HepG2 (cell line): Measurements from ENCODE around the gene LSMEM2. TPM values are rescaled to one million over a fixed set of nuclear protein-coding genes. Genes with fewer than 3 reads are reported as not detected.

Source experiments
- ATF1 ChIP-seq: IDR thresholded peaks from 2 replicates; pipeline ENCODE4 v1.6.1; 2016; ENCODE audit warnings: mild to moderate bottlenecking, control low read depth
- ATF3 ChIP-seq: sonication (generic); formaldehyde crosslinking; IDR thresholded peaks from 2 replicates; pipeline ENCODE4 v1.4.0; 2020; ENCODE audit warnings: missing genetic modification reagents
- CBFB ChIP-seq: sonication (generic); formaldehyde crosslinking; IDR thresholded peaks from 2 replicates; pipeline ENCODE4 v1.4.0; 2020; ENCODE audit warnings: missing genetic modification reagents
- ETV5 ChIP-seq: IDR thresholded peaks from 2 replicates; pipeline ENCODE4 v1.6.1; 2018; ENCODE audit warnings: missing biosample characterization, missing genetic modification reagents, inconsistent platforms, borderline replicate concordance
- FIP1L1 ChIP-seq: fragments of 200-400 bp; formaldehyde crosslinking; IDR thresholded peaks from 2 replicates; pipeline ENCODE4 v1.6.1; 2018; ENCODE audit warnings: low read depth, mild to moderate bottlenecking, low read length, moderate library complexity, borderline replicate concordance; ENCODE audit not compliant: insufficient read depth
- HOXA3 ChIP-seq: sonication (generic); formaldehyde crosslinking; IDR thresholded peaks from 2 replicates; pipeline ENCODE4 v1.5.0; 2020; ENCODE audit warnings: missing genetic modification reagents
- ISX ChIP-seq: sonication (generic); formaldehyde crosslinking; conservative IDR thresholded peaks from 2 replicates; pipeline ENCODE4 v1.5.0; 2020; ENCODE audit warnings: missing genetic modification reagents
- MEIS1 ChIP-seq: sonication (generic); formaldehyde crosslinking; IDR thresholded peaks from 2 replicates; pipeline ENCODE4 v1.9.0; 2021; ENCODE audit warnings: mild to moderate bottlenecking, missing genetic modification reagents, moderate library complexity, borderline replicate concordance
- NFAT5 ChIP-seq: sonication (generic); formaldehyde crosslinking; IDR thresholded peaks from 2 replicates; pipeline ENCODE4 v1.4.0; 2020; ENCODE audit warnings: missing genetic modification reagents
- NR2F2 ChIP-seq: IDR thresholded peaks from 2 replicates; pipeline ENCODE4 v1.6.1; 2012; ENCODE audit warnings: low read depth, inconsistent platforms, borderline replicate concordance
- PHF5A ChIP-seq: IDR thresholded peaks from one replicate; pipeline ENCODE4 v1.6.1; 2018; ENCODE audit warnings: low read depth, missing genetic modification reagents; ENCODE audit not compliant: unreplicated experiment
- RFXAP ChIP-seq: sonication (generic); formaldehyde crosslinking; IDR thresholded peaks from 2 replicates; pipeline ENCODE4 v1.4.0; 2020; ENCODE audit warnings: missing genetic modification reagents, borderline replicate concordance
- SRF ChIP-seq: IDR thresholded peaks from 2 replicates; pipeline ENCODE4 v1.6.1; 2011; ENCODE audit warnings: mild to moderate bottlenecking, low read depth, low read length, moderate library complexity
- XRCC5 ChIP-seq: fragments of 200-400 bp; formaldehyde crosslinking; optimal IDR thresholded peaks from 2 replicates; pipeline ENCODE3; 2017; ENCODE audit warnings: mild to moderate bottlenecking, low read length
- ZBTB20 ChIP-seq: sonication (generic); formaldehyde crosslinking; IDR thresholded peaks from 2 replicates; pipeline ENCODE4 v1.8.1; 2023; ENCODE audit warnings: missing genetic modification reagents, low read depth, mild to moderate bottlenecking, borderline replicate concordance
- ZFAT ChIP-seq: sonication (generic); formaldehyde crosslinking; conservative IDR thresholded peaks from 2 replicates; pipeline ENCODE4 v1.8.1; 2023; ENCODE audit warnings: missing genetic modification reagents, inconsistent platforms
- ZFP36L1 ChIP-seq: sonication (generic); formaldehyde crosslinking; IDR thresholded peaks from 2 replicates; pipeline ENCODE4 v1.8.0; 2022; ENCODE audit warnings: mild to moderate bottlenecking, missing genetic modification reagents, moderate library complexity
- ZMAT5 ChIP-seq: sonication (generic); formaldehyde crosslinking; IDR thresholded peaks from 2 replicates; pipeline ENCODE4 v1.5.0; 2020; ENCODE audit warnings: mild to moderate bottlenecking, low read depth, missing genetic modification reagents, borderline replicate concordance
- ZNF550 ChIP-seq: sonication (generic); formaldehyde crosslinking; IDR thresholded peaks from 2 replicates; pipeline ENCODE4 v1.4.0; 2020; ENCODE audit warnings: mild to moderate bottlenecking, missing genetic modification reagents, borderline replicate concordance
- ZNF614 ChIP-seq: IDR thresholded peaks from 2 replicates; pipeline ENCODE4 v1.6.1; 2018; ENCODE audit warnings: missing biosample characterization, missing genetic modification reagents, inconsistent platforms, borderline replicate concordance
- ZNF687 ChIP-seq: sonication (generic); formaldehyde crosslinking; IDR thresholded peaks from 2 replicates; pipeline ENCODE4 v1.5.1; 2020; ENCODE audit warnings: mild to moderate bottlenecking, missing genetic modification reagents, moderate library complexity
- polyA plus RNA-seq, 8 experiments: library from polyadenylated mRNA; depleted of rRNA in 3 of 8; stranded (reverse) in 7 of 8; unstranded in 1 of 8; fragments of >200 nt; fragmentation: Illumina TruSeq in 4 of 8; extraction: Trizol in 4 of 8; gene quantifications; 2 replicates each; pipeline versions ENCODE4 v1.2.1 to v1.2.3, GENCODE V29; 2011 to 2016; ENCODE audit warnings: low read depth in 4 of 8, missing spikeins in 1 of 8, mixed read lengths in 1 of 8; ENCODE audit not compliant: insufficient read depth in 1 of 8
- total RNA-seq, 5 experiments: library from RNA; depleted of rRNA; stranded (reverse); fragments of >200 nt; fragmentation: Illumina TruSeq; extraction: Trizol; gene quantifications; 2 replicates each; pipeline ENCODE4 v1.2.3, GENCODE V29; 2016; ENCODE audit warnings: low read depth in 1 of 5

LSMEM2 gene
- total and polyA plus RNA-seq, 2 of the 13 experiments (the other 11 are each of a cell fraction or from before 2014, with no cell fraction given), result 0.07 to 0.41 TPM

GRCh38 chr3:50299638-50299928 is 20.7 kb downstream of the LSMEM2 start (continued):
- TF ChIP-seq NFAT5 (0 out of 2 replicates have a peak, but pooled peaks have one; percentile 20), ATF1 (CRISPR knock-in tag) (peak; percentile 82), ZNF687 (CRISPR knock-in tag) (no peak), MEIS1 (0 out of 2 replicates have a peak, but pooled peaks have one; percentile 42), ZBTB20 (CRISPR knock-in tag) (peak; percentile 56; the same call in 1 of the 2 replicates), CBFB (CRISPR knock-in tag) (no peak), ZMAT5 (no peak), XRCC5 (peak; percentile 33), FIP1L1 (no peak), ATF3 (0 out of 2 replicates have a peak, but pooled peaks have one; percentile 32), ETV5 (CRISPR knock-in tag) (peak; percentile 30; the same call in 1 of the 2 replicates), ZFP36L1 (CRISPR knock-in tag) (0 out of 2 replicates have a peak, but pooled peaks have one; percentile 14), ZNF614 (CRISPR knock-in tag) (peak; percentile 27), HOXA3 (CRISPR knock-in tag) (peak; percentile 53; the same call in 1 of the 2 replicates), SRF (peak; percentile 81), PHF5A (CRISPR knock-in tag) (peak; percentile 97), ZNF550 (CRISPR knock-in tag) (0 out of 2 replicates have a peak, but pooled peaks have one; percentile 79), ISX (CRISPR knock-in tag) (0 out of 2 replicates have a peak, but pooled peaks have one; percentile 33), ZFAT (CRISPR knock-in tag) (no peak), RFXAP (CRISPR knock-in tag) (0 out of 2 replicates have a peak, but pooled peaks have one; percentile 7), NR2F2 (0 out of 2 replicates have a peak, but pooled peaks have one; percentile 26)
